ENCODE data around the gene PRDM2. TPM values are rescaled to one million over a fixed set of nuclear protein-coding genes. Genes with fewer than 3 reads are reported as not detected.

PRDM2 gene
- polyA plus RNA-seq, 1 of the 3 experiments (the other 2 are of a cell fraction) = 7.2 TPM

DNA sequence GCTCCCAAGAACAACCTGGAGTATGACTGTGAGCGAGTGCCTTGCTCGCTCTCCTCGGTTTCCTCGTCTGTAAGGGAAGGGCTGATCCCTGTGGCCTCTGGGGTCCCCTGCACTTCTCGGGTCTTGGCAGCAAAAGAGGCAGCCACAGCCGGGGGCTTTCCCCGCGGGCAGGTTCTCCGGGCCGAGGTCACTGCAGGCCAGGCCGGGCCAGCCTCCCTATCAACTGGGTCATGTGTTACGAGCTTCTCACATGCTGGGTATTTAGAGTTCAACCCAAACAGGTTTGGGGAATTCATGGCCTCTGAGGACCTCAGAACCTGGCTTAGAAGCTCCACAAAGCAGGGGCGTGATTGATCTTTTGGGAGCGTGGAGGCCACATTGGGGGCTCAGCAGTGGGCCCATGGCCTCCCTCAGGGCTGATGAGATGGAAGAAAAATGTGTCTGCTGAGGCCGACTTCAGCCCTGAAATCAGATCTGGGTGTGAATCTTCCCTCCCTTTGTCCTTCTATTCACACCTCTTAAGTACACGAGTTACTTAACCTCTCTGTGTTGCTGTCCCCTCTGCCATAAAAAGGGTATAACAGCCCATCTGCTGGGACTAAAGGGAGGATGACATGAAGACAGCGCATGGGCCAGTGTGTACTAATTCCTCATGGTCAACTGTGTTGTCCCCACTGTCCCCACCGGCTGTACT lies 103.7 kb downstream of the PRDM2 start (continued):
- TF ChIP-seq REST (IDR thresholded peaks at IDR 0.05; ENCODE audit: low read depth, low read length) = no peak

DNA sequence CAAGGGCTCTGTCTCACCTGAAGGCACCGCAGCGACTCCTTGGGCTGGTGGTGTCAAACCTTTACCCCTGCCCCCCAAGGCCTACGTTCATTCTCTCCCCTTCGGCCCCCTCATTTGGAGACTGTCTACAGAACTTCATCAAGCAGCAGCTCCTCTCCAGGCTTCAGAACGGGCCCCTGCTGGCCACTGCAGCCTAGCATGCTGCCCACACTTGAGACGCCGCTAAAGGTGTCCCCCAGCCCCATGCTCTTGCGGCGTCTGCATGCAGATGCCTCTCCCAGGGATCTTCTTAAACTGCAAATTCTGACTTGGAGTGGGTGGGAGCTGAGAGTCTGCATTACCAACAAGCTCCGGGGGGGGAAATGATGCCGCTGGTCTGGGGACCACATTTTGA lies 104.2 kb downstream of the PRDM2 start:
- Histone ChIP-seq H4K20me1 (ENCODE audit: insufficient read depth) (no peaks in the 10 kb centered on the region), H2AFZ (ENCODE audit: low read depth) (no peak overlapping the region), H3F3A (replicated peaks; ENCODE audit: insufficient read depth) (no peaks in the 10 kb centered on the region), H3K27me3 (ENCODE audit: insufficient read depth) (no peaks in the 10 kb centered on the region), H3K4me3 (ENCODE audit: low read depth in 2 of 2, low read length in 1 of 2) (no peak overlapping the region), H3K9me3 (no peaks in the 10 kb centered on the region), H3K27ac (ENCODE audit: low read depth in 2 of 2, low read length in 1 of 2) (no peak overlapping the region), H3K79me2 (ENCODE audit: insufficient read depth) (no peaks in the 10 kb centered on the region), H3K4me2 (no peak overlapping the region), H3K36me3 (replicated peaks in 1 of 2; ENCODE audit: control insufficient read depth in 1 of 2, insufficient read depth in 2 of 2, low read length in 1 of 2) (no peaks in the 10 kb centered on the region), H3K4me1 (ENCODE audit: control insufficient read depth in 1 of 2, insufficient read depth in 2 of 2, low read depth in 1 of 2, low read length in 1 of 2) (no peaks in the 10 kb centered on the region; a peak in 1 of 4 replicates), H3K9me2 (no peaks in the 10 kb centered on the region), H3K9ac (no peak overlapping the region)
- DNase-seq = no peak
- CTCF ChIA-PET = no interaction called here
- 90% methylated on average over 9 of the region's 11 CpGs for WGBS (ENCODE audit: low lambda C conversion rate)
- POLR2A ChIA-PET = no interaction called here
- TF ChIP-seq TAF1 (IDR thresholded peaks at IDR 0.05; ENCODE audit: borderline replicate concordance, low read depth, low read length) (no peak), EP300 (IDR thresholded peaks at IDR 0.05; ENCODE audit: borderline replicate concordance in 1 of 2, low read depth in 1 of 2, low read length in 1 of 2) (no peak), YY1 (IDR thresholded peaks at IDR 0.05; ENCODE audit: low read depth) (no peak), MXI1 (IDR thresholded peaks at IDR 0.05; ENCODE audit: low read depth, low read length) (no peak), MAX (IDR thresholded peaks at IDR 0.05; ENCODE audit: low read depth) (no peak), CTCF (IDR thresholded peaks at IDR 0.05) (no peak), TEAD4 (IDR thresholded peaks at IDR 0.05; ENCODE audit: borderline replicate concordance, insufficient read depth) (no peak), REST (IDR thresholded peaks at IDR 0.05; ENCODE audit: low read depth, low read length) (no peak), POLR2AphosphoS5 (IDR thresholded peaks at IDR 0.05; ENCODE audit: low read depth, low read length) (no peak), NRF1 (IDR thresholded peaks at IDR 0.05; ENCODE audit: low read depth, low read length) (no peak)
- TF ChIP-seq, protein P1, sequence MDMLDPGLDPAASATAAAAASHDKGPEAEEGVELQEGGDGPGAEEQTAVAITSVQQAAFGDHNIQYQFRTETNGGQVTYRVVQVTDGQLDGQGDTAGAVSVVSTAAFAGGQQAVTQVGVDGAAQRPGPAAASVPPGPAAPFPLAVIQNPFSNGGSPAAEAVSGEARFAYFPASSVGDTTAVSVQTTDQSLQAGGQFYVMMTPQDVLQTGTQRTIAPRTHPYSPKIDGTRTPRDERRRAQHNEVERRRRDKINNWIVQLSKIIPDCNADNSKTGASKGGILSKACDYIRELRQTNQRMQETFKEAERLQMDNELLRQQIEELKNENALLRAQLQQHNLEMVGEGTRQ (IDR thresholded peaks at IDR 0.05; ENCODE audit: borderline replicate concordance, low read depth, low read length) = no peak
- TF ChIP-seq, protein P2, sequence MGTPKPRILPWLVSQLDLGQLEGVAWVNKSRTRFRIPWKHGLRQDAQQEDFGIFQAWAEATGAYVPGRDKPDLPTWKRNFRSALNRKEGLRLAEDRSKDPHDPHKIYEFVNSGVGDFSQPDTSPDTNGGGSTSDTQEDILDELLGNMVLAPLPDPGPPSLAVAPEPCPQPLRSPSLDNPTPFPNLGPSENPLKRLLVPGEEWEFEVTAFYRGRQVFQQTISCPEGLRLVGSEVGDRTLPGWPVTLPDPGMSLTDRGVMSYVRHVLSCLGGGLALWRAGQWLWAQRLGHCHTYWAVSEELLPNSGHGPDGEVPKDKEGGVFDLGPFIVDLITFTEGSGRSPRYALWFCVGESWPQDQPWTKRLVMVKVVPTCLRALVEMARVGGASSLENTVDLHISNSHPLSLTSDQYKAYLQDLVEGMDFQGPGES (IDR thresholded peaks at IDR 0.05; ENCODE audit: low read depth, low read length) = no peak
- TF ChIP-seq, protein P3, sequence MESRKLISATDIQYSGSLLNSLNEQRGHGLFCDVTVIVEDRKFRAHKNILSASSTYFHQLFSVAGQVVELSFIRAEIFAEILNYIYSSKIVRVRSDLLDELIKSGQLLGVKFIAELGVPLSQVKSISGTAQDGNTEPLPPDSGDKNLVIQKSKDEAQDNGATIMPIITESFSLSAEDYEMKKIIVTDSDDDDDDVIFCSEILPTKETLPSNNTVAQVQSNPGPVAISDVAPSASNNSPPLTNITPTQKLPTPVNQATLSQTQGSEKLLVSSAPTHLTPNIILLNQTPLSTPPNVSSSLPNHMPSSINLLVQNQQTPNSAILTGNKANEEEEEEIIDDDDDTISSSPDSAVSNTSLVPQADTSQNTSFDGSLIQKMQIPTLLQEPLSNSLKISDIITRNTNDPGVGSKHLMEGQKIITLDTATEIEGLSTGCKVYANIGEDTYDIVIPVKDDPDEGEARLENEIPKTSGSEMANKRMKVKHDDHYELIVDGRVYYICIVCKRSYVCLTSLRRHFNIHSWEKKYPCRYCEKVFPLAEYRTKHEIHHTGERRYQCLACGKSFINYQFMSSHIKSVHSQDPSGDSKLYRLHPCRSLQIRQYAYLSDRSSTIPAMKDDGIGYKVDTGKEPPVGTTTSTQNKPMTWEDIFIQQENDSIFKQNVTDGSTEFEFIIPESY (IDR thresholded peaks at IDR 0.05; ENCODE audit: borderline replicate concordance, low read depth) = no peak
